HepG2 (cell line): ENCODE results near the gene MIA2. TPM values are rescaled to one million over a fixed set of nuclear protein-coding genes. Genes with fewer than 3 reads are reported as not detected.

Experiments used
- ATAC-seq: fragments of 200-7000 bp; cut with Tn5 transposase; 3 replicates; pipeline ENCODE4 v1.9.1; 2020; ENCODE audit warnings: mild to moderate bottlenecking, moderate library complexity
- BruUV-seq: library from RNA; stranded (reverse); fragments of 400-500 nt; replicated peaks from 2 replicates; lab custom pipeline; 2021; lab: Mats Ljungman, UMichigan
- CTCF ChIA-PET: fragments of 300-600 bp; formaldehyde crosslinking; extraction: SDS; loops from one replicate; lab custom pipeline; 2021; ENCODE audit warnings: low total read pairs, inconsistent platforms, low intra/inter-chr PET ratio; lab: Yijun Ruan, JAX
- POLR2A ChIA-PET: fragments of 350-600 bp; sonication (Branson Sonifier 250); formaldehyde crosslinking; loops from one replicate; lab custom pipeline; 2020; ENCODE audit warnings: antibody characterized with exemption, inconsistent platforms; lab: Yijun Ruan, JAX
- DNase-seq: peaks from one replicate; pipeline ENCODE4 v3.0.0-alpha.2; 2015; ENCODE audit warnings: low spot score
- FAIRE-seq: peaks from 3 replicates; lab custom pipeline; 2011; peaks lifted over from hg19 to GRCh38; lab: Jason Lieb, UNC
- H2AFZ ChIP-seq: one replicate; pipeline ENCODE4 v1.6.1; 2011; ENCODE audit warnings: low read length, inconsistent platforms
- H3K27ac ChIP-seq: fragments of 300-600 bp; 3 replicates; pipeline ENCODE4 v1.8.0; 2011; ENCODE audit warnings: mixed run types, mild to moderate bottlenecking, mixed read lengths, low read length, inconsistent platforms; ENCODE audit not compliant: insufficient read depth; ENCODE audit errors: extremely low read length
- H3K27me3 ChIP-seq, 2 experiments: fragments of 200-600 bp in 1 of 2; 2 replicates in 1 of 2; 3 replicates in 1 of 2; pipeline versions ENCODE4 v1.6.0 to v1.8.0; 2011; ENCODE audit warnings: low read length in 2 of 2, mild to moderate bottlenecking in 2 of 2, moderate library complexity in 2 of 2, inconsistent platforms in 1 of 2; ENCODE audit not compliant: insufficient read depth in 2 of 2, control insufficient read depth in 1 of 2
- H3K36me3 ChIP-seq, 2 experiments: fragments of 200-600 bp in 1 of 2; replicated peaks in 1 of 2; 2 replicates in 1 of 2; 3 replicates in 1 of 2; pipeline versions ENCODE4 v1.5.1 to v1.8.0; 2011; ENCODE audit warnings: low read length in 2 of 2, inconsistent platforms in 1 of 2; ENCODE audit not compliant: insufficient read depth in 2 of 2, control insufficient read depth in 1 of 2
- H3K4me1 ChIP-seq: 2 replicates; pipeline ENCODE4 v1.5.1; 2012; ENCODE audit warnings: low read length, inconsistent platforms; ENCODE audit not compliant: insufficient read depth
- H3K4me2 ChIP-seq: 2 replicates; pipeline ENCODE4 v1.6.0; 2011; ENCODE audit warnings: low read depth, low read length, inconsistent platforms
- H3K4me3 ChIP-seq, 3 experiments: fragments of 200-600 bp in 1 of 3; sonication (generic), shearing (Covaris generic) in 1 of 3; replicated peaks in 1 of 3; 2 replicates each; pipeline ENCODE4 v1.5.1; 2011 to 2016; ENCODE audit warnings: low read length in 3 of 3, inconsistent platforms in 2 of 3, low read depth in 2 of 3, mild to moderate bottlenecking in 2 of 3, control low read depth in 1 of 3, mixed read lengths in 1 of 3; ENCODE audit not compliant: insufficient read depth in 1 of 3
- H3K79me2 ChIP-seq: one replicate; pipeline ENCODE4 v1.6.1; 2011; ENCODE audit warnings: low read length, inconsistent platforms; ENCODE audit not compliant: insufficient read depth
- H3K9ac ChIP-seq: 2 replicates; pipeline ENCODE4 v1.6.0; 2011; ENCODE audit warnings: mild to moderate bottlenecking, low read depth, low read length, inconsistent platforms; ENCODE audit not compliant: insufficient read depth
- H3K9me3 ChIP-seq: 2 replicates; pipeline ENCODE4 v1.5.1; 2012; ENCODE audit warnings: mild to moderate bottlenecking, low read length
- H4K20me1 ChIP-seq: 2 replicates; pipeline ENCODE4 v1.6.0; 2011; ENCODE audit warnings: inconsistent platforms, mild to moderate bottlenecking, low read length, moderate library complexity; ENCODE audit not compliant: insufficient read depth
- AGO2 ChIP-seq: fragments of 200-400 bp; formaldehyde crosslinking; optimal IDR thresholded peaks from 2 replicates; pipeline ENCODE3; 2017; ENCODE audit warnings: mild to moderate bottlenecking, low read depth, low read length, moderate library complexity
- FIP1L1 ChIP-seq: fragments of 200-400 bp; formaldehyde crosslinking; IDR thresholded peaks from 2 replicates; pipeline ENCODE4 v1.6.1; 2018; ENCODE audit warnings: low read depth, mild to moderate bottlenecking, low read length, moderate library complexity, borderline replicate concordance; ENCODE audit not compliant: insufficient read depth
- FOXM1 ChIP-seq: sonication (generic); formaldehyde crosslinking; IDR thresholded peaks from 2 replicates; pipeline ENCODE4 v1.5.0; 2020; ENCODE audit warnings: missing genetic modification reagents
- GLI4 ChIP-seq: sonication (generic); formaldehyde crosslinking; IDR thresholded peaks from 2 replicates; pipeline ENCODE4 v1.5.1; 2020; ENCODE audit warnings: missing genetic modification reagents, mild to moderate bottlenecking, moderate library complexity, borderline replicate concordance
- RBM22 ChIP-seq: fragments of 200-400 bp; formaldehyde crosslinking; optimal IDR thresholded peaks from 2 replicates; pipeline ENCODE3; 2017; ENCODE audit warnings: mild to moderate bottlenecking, low read length, moderate library complexity
- TFDP2 ChIP-seq: sonication (generic); formaldehyde crosslinking; IDR thresholded peaks from 2 replicates; pipeline ENCODE4 v1.4.0; 2020; ENCODE audit warnings: missing genetic modification reagents
- ZFP90 ChIP-seq: sonication (generic); formaldehyde crosslinking; IDR thresholded peaks from 2 replicates; pipeline ENCODE4 v1.8.0; 2022; ENCODE audit warnings: missing genetic modification reagents, mild to moderate bottlenecking, inconsistent platforms, borderline replicate concordance
- ZNF687 ChIP-seq: sonication (generic); formaldehyde crosslinking; IDR thresholded peaks from 2 replicates; pipeline ENCODE4 v1.5.1; 2020; ENCODE audit warnings: mild to moderate bottlenecking, missing genetic modification reagents, moderate library complexity
- ZNF768 ChIP-seq: sonication (generic); formaldehyde crosslinking; IDR thresholded peaks from 2 replicates; pipeline ENCODE4 v1.4.0; 2020; ENCODE audit warnings: missing genetic modification reagents
- WGBS: methylation state at CpG from one replicate; pipeline ENCODE4 v1.1.6; 2017; ENCODE audit warnings: low lambda C conversion rate; 5-methylcytosine and 5-hydroxymethylcytosine counted together
- in situ Hi-C: cut with HindIII; loops from 2 replicates; pipeline ENCODE4 v1.10.0; 2017; ENCODE audit warnings: low pct_unique_long_range_greater_than_20kb; ENCODE audit not compliant: extremely low pct_ligation_motif_present
- intact Hi-C: fragments of 100-400 bp; cut with micrococcal nuclease; formaldehyde crosslinking; loops from one replicate; pipeline ENCODE4 v1.10.0; 2022; ENCODE audit not compliant: unreplicated experiment
- polyA plus RNA-seq, 8 experiments: library from polyadenylated mRNA; depleted of rRNA in 3 of 8; stranded (reverse) in 7 of 8; unstranded in 1 of 8; fragments of >200 nt; fragmentation: Illumina TruSeq in 4 of 8; extraction: Trizol in 4 of 8; gene quantifications; 2 replicates each; pipeline versions ENCODE4 v1.2.1 to v1.2.3, GENCODE V29; 2011 to 2016; ENCODE audit warnings: low read depth in 4 of 8, missing spikeins in 1 of 8, mixed read lengths in 1 of 8; ENCODE audit not compliant: insufficient read depth in 1 of 8
- total RNA-seq, 5 experiments: library from RNA; depleted of rRNA; stranded (reverse); fragments of >200 nt; fragmentation: Illumina TruSeq; extraction: Trizol; gene quantifications; 2 replicates each; pipeline ENCODE4 v1.2.3, GENCODE V29; 2016; ENCODE audit warnings: low read depth in 1 of 5
- TF ChIP-seq, protein P1 (sequence below): sonication (generic); formaldehyde crosslinking; IDR thresholded peaks from 2 replicates; pipeline ENCODE4 v1.5.0; 2020; ENCODE audit warnings: missing genetic modification reagents, mild to moderate bottlenecking, borderline replicate concordance

The MIA2 gene
- total and polyA plus RNA-seq, 2 of the 13 experiments (the other 11 are each of a cell fraction or from before 2014, with no cell fraction given) = 134 to 158 TPM

DNA sequence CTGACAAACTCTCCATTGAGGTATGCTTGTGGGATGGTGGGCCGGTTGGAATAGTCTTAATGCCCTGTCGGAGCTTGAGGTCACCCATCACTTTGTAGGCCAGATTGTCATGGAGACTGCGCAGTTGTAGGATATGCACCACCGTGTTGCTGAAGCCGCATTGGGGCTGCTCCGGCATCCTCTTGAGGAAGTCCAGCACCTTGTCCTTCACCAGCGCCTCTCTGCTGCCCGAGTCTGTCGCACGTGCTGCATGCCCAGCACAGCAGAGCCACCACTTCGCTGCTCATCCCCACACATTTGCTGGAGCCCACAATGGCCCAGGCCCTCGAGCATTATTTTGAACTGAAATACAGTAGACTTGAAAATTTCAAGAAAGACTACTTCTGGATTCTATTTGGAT, 136.7 kb downstream of the MIA2 start:
- ChIA-PET POLR2A (interaction anchor here (2.6 kb wide), 1 partner anchor 104 kb away, joined by 11 read pairs; no protein-coding TSS in a partner anchor), CTCF (interaction anchor here (0.7 kb wide), 1 partner anchor 263 kb away, joined by 3 read pairs; no protein-coding TSS in a partner anchor)
- Histone ChIP-seq H3K36me3 (peaks cover 10 to 19% of the 10 kb centered on the region in 2 experiments), H3K27ac (no peak overlapping the region), H3K4me1 (peaks cover 5% of the 10 kb centered on the region; the same call in 1 of the 2 replicates), H4K20me1 (peaks cover 14% of the 10 kb centered on the region; the same call in 1 of the 2 replicates), H3K4me2 (no peak overlapping the region), H3K79me2 (peaks cover 5% of the 10 kb centered on the region), H3K9me3 (no peaks in the 10 kb centered on the region), H3K4me3 (no peak overlapping the region), H2AFZ (no peak overlapping the region), H3K27me3 (no peaks in the 10 kb centered on the region), H3K9ac (no peak overlapping the region)
- FAIRE-seq (no peak), DNase-seq (no peak), ATAC-seq (no peak)
- BruUV-seq = no TSS peak
- TF ChIP-seq FIP1L1 (no peak), FOXM1 (CRISPR knock-in tag) (no peak), TFDP2 (CRISPR knock-in tag) (no peak), ZFP90 (no peak), ZNF768 (peak; percentile 70; the same call in 1 of the 2 replicates), AGO2 (peak; percentile 61), GLI4 (CRISPR knock-in tag) (no peak), RBM22 (peak; percentile 67), ZNF687 (CRISPR knock-in tag) (0 out of 2 replicates have a peak, but pooled peaks have one; percentile 15)
- TF ChIP-seq, protein P1, sequence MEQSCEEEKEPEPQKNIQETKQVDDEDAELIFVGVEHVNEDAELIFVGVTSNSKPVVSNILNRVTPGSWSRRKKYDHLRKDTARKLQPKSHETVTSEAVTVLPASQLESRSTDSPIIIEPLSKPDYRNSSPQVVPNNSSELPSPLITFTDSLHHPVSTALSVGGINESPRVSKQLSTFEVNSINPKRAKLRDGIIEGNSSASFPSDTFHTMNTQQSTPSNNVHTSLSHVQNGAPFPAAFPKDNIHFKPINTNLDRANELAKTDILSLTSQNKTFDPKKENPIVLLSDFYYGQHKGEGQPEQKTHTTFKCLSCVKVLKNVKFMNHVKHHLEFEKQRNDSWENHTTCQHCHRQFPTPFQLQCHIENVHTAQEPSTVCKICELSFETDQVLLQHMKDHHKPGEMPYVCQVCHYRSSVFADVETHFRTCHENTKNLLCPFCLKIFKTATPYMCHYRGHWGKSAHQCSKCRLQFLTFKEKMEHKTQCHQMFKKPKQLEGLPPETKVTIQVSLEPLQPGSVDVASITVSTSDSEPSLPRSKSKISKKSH = peak; percentile 47; the same call in 1 of the 2 replicates
- intact Hi-C loops = no loop called here
- 97% methylated on average over 12 of the region's 12 CpGs for WGBS
- in situ Hi-C loops = no loop called here
